ENCODE measurements around the gene CAMTA2. TPM values are rescaled to one million over a fixed set of nuclear protein-coding genes. Genes with fewer than 3 reads are reported as not detected.

The CAMTA2 gene
- total RNA-seq, 1 experiment from 2014 or later, result 126 TPM

DNA sequence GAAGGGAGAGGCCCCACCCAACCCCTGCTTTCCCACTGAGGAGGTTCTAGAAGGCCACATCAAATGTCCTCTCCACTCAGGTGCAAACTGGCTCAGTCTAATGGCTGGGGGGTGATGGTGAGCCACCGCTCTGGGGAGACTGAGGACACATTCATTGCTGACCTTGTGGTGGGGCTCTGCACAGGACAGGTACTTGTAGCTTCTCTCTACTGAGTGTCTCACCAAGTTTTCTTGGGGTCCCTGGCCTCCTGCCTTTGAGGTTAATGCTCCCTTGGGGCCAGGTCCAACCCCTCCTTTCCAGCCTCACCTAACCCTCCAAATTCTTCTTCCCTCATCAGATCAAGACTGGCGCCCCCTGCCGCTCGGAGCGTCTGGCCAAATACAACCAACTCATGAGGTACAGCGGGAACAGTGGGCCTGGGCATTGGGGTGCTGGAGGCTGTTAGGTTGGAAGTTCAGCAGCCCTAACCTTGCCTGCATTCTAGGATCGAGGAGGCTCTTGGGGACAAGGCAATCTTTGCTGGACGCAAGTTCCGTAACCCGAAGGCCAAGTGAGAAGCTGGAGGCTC is 30.9 kb downstream of the CAMTA2 start:
- no peaks in the 10 kb centered on the region for H3K4me1 Mint-ChIP-seq (ENCODE audit: insufficient read depth, unreplicated experiment)
- no peaks in the 10 kb centered on the region for H3K27me3 Mint-ChIP-seq (ENCODE audit: insufficient read depth, unreplicated experiment)
- DNase-seq (ENCODE audit: unreplicated experiment), result no peak
- no peak overlapping the region for H3K27ac Mint-ChIP-seq (ENCODE audit: low read depth, unreplicated experiment)
- H3K36me3 Mint-ChIP-seq (ENCODE audit: insufficient read depth, unreplicated experiment), result peaks cover 24% of the 10 kb centered on the region
- ChIA-PET CTCF (no interaction called here), POLR2A (interaction anchor here (0.7 to 21.5 kb wide), 4 partner anchors 8 to 46 kb away, joined by 3 to 639 read pairs (median 4); partner anchors contain the start of genes PFN1 and SPAG7)
- intact Hi-C loops (cut with micrococcal nuclease), result no loop called here
- no peak overlapping the region for H3K4me3 Mint-ChIP-seq (ENCODE audit: unreplicated experiment)
- TF ChIP-seq, protein P1, sequence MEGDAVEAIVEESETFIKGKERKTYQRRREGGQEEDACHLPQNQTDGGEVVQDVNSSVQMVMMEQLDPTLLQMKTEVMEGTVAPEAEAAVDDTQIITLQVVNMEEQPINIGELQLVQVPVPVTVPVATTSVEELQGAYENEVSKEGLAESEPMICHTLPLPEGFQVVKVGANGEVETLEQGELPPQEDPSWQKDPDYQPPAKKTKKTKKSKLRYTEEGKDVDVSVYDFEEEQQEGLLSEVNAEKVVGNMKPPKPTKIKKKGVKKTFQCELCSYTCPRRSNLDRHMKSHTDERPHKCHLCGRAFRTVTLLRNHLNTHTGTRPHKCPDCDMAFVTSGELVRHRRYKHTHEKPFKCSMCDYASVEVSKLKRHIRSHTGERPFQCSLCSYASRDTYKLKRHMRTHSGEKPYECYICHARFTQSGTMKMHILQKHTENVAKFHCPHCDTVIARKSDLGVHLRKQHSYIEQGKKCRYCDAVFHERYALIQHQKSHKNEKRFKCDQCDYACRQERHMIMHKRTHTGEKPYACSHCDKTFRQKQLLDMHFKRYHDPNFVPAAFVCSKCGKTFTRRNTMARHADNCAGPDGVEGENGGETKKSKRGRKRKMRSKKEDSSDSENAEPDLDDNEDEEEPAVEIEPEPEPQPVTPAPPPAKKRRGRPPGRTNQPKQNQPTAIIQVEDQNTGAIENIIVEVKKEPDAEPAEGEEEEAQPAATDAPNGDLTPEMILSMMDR (IDR thresholded peaks at IDR 0.05; ENCODE audit: unreplicated experiment), result no peak
- BruUV-seq (replicated peaks), result no TSS peak
- no peaks in the 10 kb centered on the region for H3K9me3 Mint-ChIP-seq (ENCODE audit: unreplicated experiment)

DNA sequence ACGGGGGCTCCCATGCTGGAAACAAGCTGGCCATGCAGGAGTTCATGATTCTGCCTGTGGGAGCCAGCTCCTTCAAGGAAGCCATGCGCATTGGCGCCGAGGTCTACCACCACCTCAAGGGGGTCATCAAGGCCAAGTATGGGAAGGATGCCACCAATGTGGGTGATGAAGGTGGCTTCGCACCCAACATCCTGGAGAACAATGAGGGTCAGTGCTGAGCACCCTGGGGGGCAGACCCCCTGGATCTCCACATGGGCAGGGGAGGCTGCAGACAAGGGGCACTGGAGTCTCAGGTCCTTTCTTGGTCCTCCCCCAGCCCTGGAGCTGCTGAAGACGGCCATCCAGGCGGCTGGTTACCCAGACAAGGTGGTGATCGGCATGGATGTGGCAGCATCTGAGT is 32.4 kb downstream of the CAMTA2 start:
- Mint-ChIP-seq H3K36me3 (ENCODE audit: insufficient read depth, unreplicated experiment) (peaks cover 14% of the 10 kb centered on the region), H3K4me1 (ENCODE audit: insufficient read depth, unreplicated experiment) (peaks cover 10% of the 10 kb centered on the region), H3K4me3 (ENCODE audit: unreplicated experiment) (no peak overlapping the region), H3K27ac (ENCODE audit: low read depth, unreplicated experiment) (no peak overlapping the region), H3K27me3 (ENCODE audit: insufficient read depth, unreplicated experiment) (no peaks in the 10 kb centered on the region), H3K9me3 (ENCODE audit: unreplicated experiment) (no peaks in the 10 kb centered on the region)
- BruUV-seq (replicated peaks), result no TSS peak
- TF ChIP-seq, protein P1 (IDR thresholded peaks at IDR 0.05; ENCODE audit: unreplicated experiment), result no peak
- intact Hi-C loops (cut with micrococcal nuclease), result no loop called here
- DNase-seq (ENCODE audit: unreplicated experiment), result no peak
- CTCF ChIA-PET, result interaction anchor here (0.6 kb wide), 1 partner anchor 82 kb away, joined by 4 read pairs; no protein-coding TSS in a partner anchor
- POLR2A ChIA-PET, result interaction anchor here (1.3 to 21.5 kb wide), 2 partner anchors 12 to 159 kb away, joined by 3 to 639 read pairs; partner anchors contain the start of genes PSMB6 and SPAG7

DNA sequence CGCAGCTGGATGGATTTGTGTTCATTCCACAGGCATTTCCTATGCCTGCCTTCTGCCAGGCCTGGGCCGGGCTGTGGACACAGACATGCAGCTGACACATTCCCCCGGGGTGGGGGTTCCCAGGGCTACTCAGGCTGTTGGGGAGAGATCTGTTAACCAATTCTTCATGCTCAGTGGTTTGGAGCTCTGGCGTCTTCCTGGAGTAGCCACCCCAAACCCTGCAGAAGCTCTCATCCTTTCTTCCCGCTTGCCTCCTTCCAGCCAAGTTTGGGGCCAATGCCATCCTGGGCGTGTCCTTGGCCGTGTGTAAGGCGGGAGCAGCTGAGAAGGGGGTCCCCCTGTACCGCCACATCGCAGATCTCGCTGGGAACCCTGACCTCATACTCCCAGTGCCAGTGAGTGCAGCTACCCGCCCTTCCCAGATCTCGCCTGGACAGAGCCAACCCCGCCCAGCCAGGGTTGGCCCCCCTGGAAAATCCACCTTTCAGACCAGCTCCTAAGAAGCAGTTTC is 34.0 kb downstream of the CAMTA2 start:
- Mint-ChIP-seq H3K27me3 (ENCODE audit: insufficient read depth, unreplicated experiment) (no peaks in the 10 kb centered on the region), H3K36me3 (ENCODE audit: insufficient read depth, unreplicated experiment) (peaks cover 12% of the 10 kb centered on the region), H3K9me3 (ENCODE audit: unreplicated experiment) (no peaks in the 10 kb centered on the region), H3K27ac (ENCODE audit: low read depth, unreplicated experiment) (no peak overlapping the region), H3K4me3 (ENCODE audit: unreplicated experiment) (no peak overlapping the region), H3K4me1 (ENCODE audit: insufficient read depth, unreplicated experiment) (peaks cover 10% of the 10 kb centered on the region)
- intact Hi-C loops (cut with micrococcal nuclease), result no loop called here
- POLR2A ChIA-PET, result interaction anchor here (0.6 to 21.5 kb wide), 2 partner anchors 14 to 33 kb away, joined by 4 to 639 read pairs; partner anchors contain the start of gene SPAG7
- DNase-seq (ENCODE audit: unreplicated experiment), result no peak
- CTCF ChIA-PET, result interaction anchor here (0.6 to 1.2 kb wide), 2 partner anchors 10 to 17 kb away, joined by 3 read pairs; no protein-coding TSS in a partner anchor
- TF ChIP-seq, protein P1 (IDR thresholded peaks at IDR 0.05; ENCODE audit: unreplicated experiment), result no peak
- no TSS peak for BruUV-seq (replicated peaks)

DNA sequence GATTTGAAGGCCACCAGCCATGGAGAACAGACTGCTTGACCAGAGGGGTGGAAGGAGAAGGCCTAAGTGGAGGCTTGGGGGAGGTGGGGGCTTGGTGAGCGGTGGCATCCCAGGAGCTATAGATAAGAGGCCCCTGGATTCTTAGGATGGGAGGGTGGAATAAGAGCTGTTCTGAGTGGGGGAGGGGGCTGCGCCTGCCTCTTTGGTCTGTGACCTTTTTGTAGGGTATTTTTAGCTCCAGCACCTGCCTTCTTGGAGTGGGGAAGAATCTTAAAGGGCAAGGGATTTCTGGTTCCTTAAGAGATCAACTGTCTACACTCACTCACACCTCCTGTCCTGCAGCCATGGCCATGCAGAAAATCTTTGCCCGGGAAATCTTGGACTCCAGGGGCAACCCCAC is 36.0 kb downstream of the CAMTA2 start:
- intact Hi-C loops (cut with micrococcal nuclease), result no loop called here
- BruUV-seq (replicated peaks), result no TSS peak
- peak overlapping the region; percentile 74 for H3K4me3 Mint-ChIP-seq (ENCODE audit: unreplicated experiment)
- peaks cover 17% of the 10 kb centered on the region for H3K4me1 Mint-ChIP-seq (ENCODE audit: insufficient read depth, unreplicated experiment)
- H3K27ac Mint-ChIP-seq (ENCODE audit: low read depth, unreplicated experiment), result peak overlapping the region; percentile 74
- H3K36me3 Mint-ChIP-seq (ENCODE audit: insufficient read depth, unreplicated experiment), result peaks cover 20% of the 10 kb centered on the region
- TF ChIP-seq, protein P1 (IDR thresholded peaks at IDR 0.05; ENCODE audit: unreplicated experiment), result no peak
- no peak for DNase-seq (ENCODE audit: unreplicated experiment)
- ChIA-PET POLR2A (interaction anchor here (0.7 to 21.5 kb wide), 5 partner anchors 12 to 46 kb away, joined by 3 to 639 read pairs (median 4); partner anchors contain the start of genes INCA1, KIF1C, RNF167 and SLC25A11), CTCF (interaction anchor here (0.7 to 1.3 kb wide), 3 partner anchors 11 to 440 kb away, joined by 3 read pairs; no protein-coding TSS in a partner anchor)
- no peaks in the 10 kb centered on the region for H3K9me3 Mint-ChIP-seq (ENCODE audit: unreplicated experiment)
- H3K27me3 Mint-ChIP-seq (ENCODE audit: insufficient read depth, unreplicated experiment), result no peaks in the 10 kb centered on the region
